ENCODE measurements around the gene SNCA.

SNCA gene

DNA sequence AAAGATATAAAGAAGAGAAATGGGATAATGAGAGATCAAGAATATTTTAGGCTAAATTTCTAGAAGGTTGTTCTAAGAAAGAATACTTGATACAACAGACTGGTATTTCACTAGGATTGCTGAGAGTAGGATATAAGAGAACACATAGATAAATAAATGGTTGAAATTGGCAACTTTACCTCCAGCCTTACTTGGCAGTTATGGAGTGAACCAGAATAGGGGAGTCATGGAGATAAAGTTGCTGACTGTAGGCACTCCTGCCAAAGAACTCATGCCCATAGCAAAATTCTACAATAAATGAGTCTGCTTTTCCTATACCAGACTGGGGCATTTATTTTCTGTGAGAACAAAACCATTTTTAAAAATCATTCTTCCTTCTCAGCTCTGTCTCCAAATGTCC lies 31.3 kb upstream of the SNCA start:
- H3K4me3 ChIP-seq (replicated peaks; ENCODE audit: low read depth, low read length), result no peak overlapping the region
- no peak for DNase-seq (ENCODE audit: extremely low read depth, insufficient read length)
- H3K36me3 ChIP-seq (ENCODE audit: control insufficient read depth, insufficient read depth, low read length), result no peaks in the 10 kb centered on the region
- no peak for TF ChIP-seq CTCF (IDR thresholded peaks at IDR 0.05; ENCODE audit: insufficient read depth, low read length, poor library complexity, severe bottlenecking)
- no peaks in the 10 kb centered on the region for H3K27me3 ChIP-seq (replicated peaks; ENCODE audit: control insufficient read depth, insufficient read depth, low read length)

DNA sequence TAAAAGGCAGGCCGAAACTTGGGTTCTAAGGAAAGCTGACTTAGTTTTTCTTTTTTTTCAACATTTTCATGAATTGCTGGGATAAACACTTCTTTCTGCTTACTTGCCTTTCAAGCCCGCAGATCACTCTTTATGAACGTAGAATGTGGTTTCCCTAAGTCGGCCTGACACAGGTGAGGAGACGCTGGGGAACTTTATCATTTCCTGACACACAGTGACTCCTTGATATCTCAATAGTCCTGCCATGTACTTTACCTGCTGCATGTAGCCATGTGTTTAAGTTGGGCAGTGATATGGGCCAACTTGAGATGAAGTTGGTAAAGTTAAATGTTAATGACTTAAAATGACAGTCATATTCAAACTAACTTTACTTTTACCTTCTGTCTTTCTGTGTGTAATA lies 26.6 kb upstream of the SNCA start:
- no peak for TF ChIP-seq CTCF (IDR thresholded peaks at IDR 0.05; ENCODE audit: insufficient read depth, low read length, poor library complexity, severe bottlenecking)
- H3K27me3 ChIP-seq (replicated peaks; ENCODE audit: control insufficient read depth, insufficient read depth, low read length), result no peaks in the 10 kb centered on the region; the same call in 1 of the 2 replicates

DNA sequence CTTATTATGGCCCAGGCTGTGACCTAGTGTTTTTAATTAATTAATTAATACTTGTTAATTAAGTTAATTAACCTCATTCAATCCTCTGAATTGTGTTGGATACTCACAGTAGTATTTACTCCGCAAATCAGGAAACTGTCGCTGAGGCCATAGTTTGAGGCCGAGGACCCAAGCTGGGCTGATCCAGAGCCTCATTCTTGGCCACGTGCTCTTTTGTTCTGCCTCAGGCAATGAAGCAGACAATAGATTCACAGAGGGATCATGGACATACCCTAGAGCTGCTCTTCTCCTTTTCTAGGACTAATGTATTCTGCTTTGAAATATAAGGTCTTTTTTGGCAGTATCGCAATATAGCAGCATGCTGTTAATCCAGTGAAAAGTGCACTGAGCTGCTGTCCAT lies 24.0 kb upstream of the SNCA start:
- no peak for DNase-seq (ENCODE audit: extremely low read depth, insufficient read length)
- Histone ChIP-seq H3K36me3 (ENCODE audit: control insufficient read depth, insufficient read depth, low read length) (no peaks in the 10 kb centered on the region), H3K4me3 (replicated peaks; ENCODE audit: low read depth, low read length) (no peak overlapping the region), H3K27me3 (replicated peaks; ENCODE audit: control insufficient read depth, insufficient read depth, low read length) (no peaks in the 10 kb centered on the region; the same call in 1 of the 2 replicates)
- no peak for TF ChIP-seq CTCF (IDR thresholded peaks at IDR 0.05; ENCODE audit: insufficient read depth, low read length, poor library complexity, severe bottlenecking)

More for the DNA sequence above, 26.6 kb upstream of the SNCA start:
- no peak for DNase-seq (ENCODE audit: extremely low read depth, insufficient read length)
- Histone ChIP-seq H3K36me3 (ENCODE audit: control insufficient read depth, insufficient read depth, low read length) (no peaks in the 10 kb centered on the region), H3K4me3 (replicated peaks; ENCODE audit: low read depth, low read length) (no peak overlapping the region)

- H3K4me3 ChIP-seq (replicated peaks; ENCODE audit: low read depth, low read length), result no peak overlapping the region
- DNase-seq (ENCODE audit: extremely low read depth, insufficient read length), result no peak
- no peaks in the 10 kb centered on the region for H3K27me3 ChIP-seq (replicated peaks; ENCODE audit: control insufficient read depth, insufficient read depth, low read length)
- TF ChIP-seq CTCF (IDR thresholded peaks at IDR 0.05; ENCODE audit: insufficient read depth, low read length, poor library complexity, severe bottlenecking), result no peak
- no peaks in the 10 kb centered on the region for H3K36me3 ChIP-seq (ENCODE audit: control insufficient read depth, insufficient read depth, low read length)
Measured at GRCh38 chr4:89855236-89855635, 18.3 kb upstream of the SNCA start.

GRCh38 chr4:89847571-89848325 lies 10.8 kb upstream of the SNCA start:
- TF ChIP-seq CTCF (IDR thresholded peaks at IDR 0.05; ENCODE audit: insufficient read depth, low read length, poor library complexity, severe bottlenecking), result no peak
- H3K27me3 ChIP-seq (replicated peaks; ENCODE audit: control insufficient read depth, insufficient read depth, low read length), result no peaks in the 10 kb centered on the region
- no peaks in the 10 kb centered on the region for H3K36me3 ChIP-seq (ENCODE audit: control insufficient read depth, insufficient read depth, low read length)
- DNase-seq (ENCODE audit: extremely low read depth, insufficient read length), result no peak
- no peak overlapping the region for H3K4me3 ChIP-seq (replicated peaks; ENCODE audit: low read depth, low read length)

All from GM06990 (cell line).